ENCODE results near the gene PDAP1. TPM values are rescaled to one million over a fixed set of nuclear protein-coding genes. Genes with fewer than 3 reads are reported as not detected.
"Not testable (repeated sequence)": the region's sequence is repeated elsewhere in the genome, so short reads cannot be mapped to it uniquely, and the experiment has no call there.

The PDAP1 gene
- total RNA-seq, 1 donor from 2014 or later: 107 TPM

DNA sequence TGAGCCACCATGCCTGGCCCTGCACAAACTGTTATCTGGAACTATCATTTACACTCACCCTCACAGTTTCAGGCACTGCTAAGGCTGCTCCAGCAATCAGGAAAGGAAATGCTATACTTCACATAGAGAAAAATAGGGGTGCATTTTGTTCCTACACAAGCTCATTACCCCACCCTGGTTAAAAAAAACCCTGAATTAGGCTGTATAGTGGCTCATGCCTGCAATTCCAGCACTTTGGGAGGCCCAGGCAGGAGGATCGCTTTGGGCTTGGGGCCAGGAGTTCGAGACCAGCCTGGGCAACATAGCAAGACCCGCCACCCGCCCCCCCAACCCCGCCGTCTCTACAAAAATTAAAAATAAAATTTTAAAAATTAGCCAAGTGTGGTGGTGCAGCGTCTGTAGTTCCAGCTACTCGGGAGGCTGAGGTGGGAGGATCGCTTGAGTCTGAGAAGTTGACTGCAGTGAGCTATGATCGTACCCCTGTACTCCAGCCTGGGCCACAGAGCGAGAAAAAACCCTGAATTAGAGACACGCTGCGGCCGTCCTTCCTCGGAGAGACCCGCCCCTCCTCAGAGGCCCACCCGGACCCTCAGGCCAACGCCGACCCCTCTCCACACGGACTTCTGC is 29.7 kb upstream of the PDAP1 start:
- TF ChIP-seq, protein P1, sequence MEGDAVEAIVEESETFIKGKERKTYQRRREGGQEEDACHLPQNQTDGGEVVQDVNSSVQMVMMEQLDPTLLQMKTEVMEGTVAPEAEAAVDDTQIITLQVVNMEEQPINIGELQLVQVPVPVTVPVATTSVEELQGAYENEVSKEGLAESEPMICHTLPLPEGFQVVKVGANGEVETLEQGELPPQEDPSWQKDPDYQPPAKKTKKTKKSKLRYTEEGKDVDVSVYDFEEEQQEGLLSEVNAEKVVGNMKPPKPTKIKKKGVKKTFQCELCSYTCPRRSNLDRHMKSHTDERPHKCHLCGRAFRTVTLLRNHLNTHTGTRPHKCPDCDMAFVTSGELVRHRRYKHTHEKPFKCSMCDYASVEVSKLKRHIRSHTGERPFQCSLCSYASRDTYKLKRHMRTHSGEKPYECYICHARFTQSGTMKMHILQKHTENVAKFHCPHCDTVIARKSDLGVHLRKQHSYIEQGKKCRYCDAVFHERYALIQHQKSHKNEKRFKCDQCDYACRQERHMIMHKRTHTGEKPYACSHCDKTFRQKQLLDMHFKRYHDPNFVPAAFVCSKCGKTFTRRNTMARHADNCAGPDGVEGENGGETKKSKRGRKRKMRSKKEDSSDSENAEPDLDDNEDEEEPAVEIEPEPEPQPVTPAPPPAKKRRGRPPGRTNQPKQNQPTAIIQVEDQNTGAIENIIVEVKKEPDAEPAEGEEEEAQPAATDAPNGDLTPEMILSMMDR (IDR thresholded peaks at IDR 0.05; ENCODE audit: unreplicated experiment): no peak
- DNase-seq (ENCODE audit: low spot score): no peak
- peaks cover 4% of the 10 kb centered on the region for H3K27me3 Mint-ChIP-seq (ENCODE audit: unreplicated experiment)
- peak overlapping the region; percentile 98 for H3K4me3 Mint-ChIP-seq (ENCODE audit: unreplicated experiment)
- H3K27ac Mint-ChIP-seq (ENCODE audit: unreplicated experiment): peak overlapping the region; percentile 72
- peaks cover 24% of the 10 kb centered on the region for H3K36me3 Mint-ChIP-seq (ENCODE audit: low read depth, unreplicated experiment)
- H3K9me3 Mint-ChIP-seq (ENCODE audit: unreplicated experiment): no peaks in the 10 kb centered on the region
- peaks cover 17% of the 10 kb centered on the region for H3K4me1 Mint-ChIP-seq (ENCODE audit: unreplicated experiment)

DNA sequence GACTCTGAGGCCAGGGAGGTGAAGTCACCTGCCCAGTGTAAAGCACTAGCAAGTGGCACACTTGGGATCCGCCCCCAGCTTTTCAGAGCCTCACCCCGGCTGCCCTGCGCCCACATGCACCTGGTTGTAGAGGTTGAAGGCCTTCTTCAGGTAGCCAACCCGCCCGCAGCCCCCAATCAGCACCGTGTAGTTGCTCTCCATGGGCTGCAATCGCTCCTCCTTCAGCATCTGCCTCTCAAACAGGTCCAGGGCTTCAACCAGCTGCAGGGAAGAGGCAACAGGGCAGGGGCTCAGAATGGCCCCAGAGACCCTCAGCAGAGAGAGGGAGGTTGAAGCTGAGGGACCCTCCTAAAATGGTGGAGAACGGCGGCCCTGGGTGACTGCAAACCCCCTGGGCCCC is 24.8 kb upstream of the PDAP1 start:
- H3K4me1 Mint-ChIP-seq (ENCODE audit: unreplicated experiment): peaks cover 3% of the 10 kb centered on the region
- H3K9me3 Mint-ChIP-seq (ENCODE audit: unreplicated experiment): no peaks in the 10 kb centered on the region
- H3K4me3 Mint-ChIP-seq (ENCODE audit: unreplicated experiment): peak overlapping the region; percentile 59
- no peak for DNase-seq (ENCODE audit: low spot score)
- peaks cover 22% of the 10 kb centered on the region for H3K36me3 Mint-ChIP-seq (ENCODE audit: low read depth, unreplicated experiment)
- H3K27me3 Mint-ChIP-seq (ENCODE audit: unreplicated experiment): peaks cover 1% of the 10 kb centered on the region
- no peak overlapping the region for H3K27ac Mint-ChIP-seq (ENCODE audit: unreplicated experiment)
- TF ChIP-seq, protein P1 (IDR thresholded peaks at IDR 0.05; ENCODE audit: unreplicated experiment): no peak

DNA sequence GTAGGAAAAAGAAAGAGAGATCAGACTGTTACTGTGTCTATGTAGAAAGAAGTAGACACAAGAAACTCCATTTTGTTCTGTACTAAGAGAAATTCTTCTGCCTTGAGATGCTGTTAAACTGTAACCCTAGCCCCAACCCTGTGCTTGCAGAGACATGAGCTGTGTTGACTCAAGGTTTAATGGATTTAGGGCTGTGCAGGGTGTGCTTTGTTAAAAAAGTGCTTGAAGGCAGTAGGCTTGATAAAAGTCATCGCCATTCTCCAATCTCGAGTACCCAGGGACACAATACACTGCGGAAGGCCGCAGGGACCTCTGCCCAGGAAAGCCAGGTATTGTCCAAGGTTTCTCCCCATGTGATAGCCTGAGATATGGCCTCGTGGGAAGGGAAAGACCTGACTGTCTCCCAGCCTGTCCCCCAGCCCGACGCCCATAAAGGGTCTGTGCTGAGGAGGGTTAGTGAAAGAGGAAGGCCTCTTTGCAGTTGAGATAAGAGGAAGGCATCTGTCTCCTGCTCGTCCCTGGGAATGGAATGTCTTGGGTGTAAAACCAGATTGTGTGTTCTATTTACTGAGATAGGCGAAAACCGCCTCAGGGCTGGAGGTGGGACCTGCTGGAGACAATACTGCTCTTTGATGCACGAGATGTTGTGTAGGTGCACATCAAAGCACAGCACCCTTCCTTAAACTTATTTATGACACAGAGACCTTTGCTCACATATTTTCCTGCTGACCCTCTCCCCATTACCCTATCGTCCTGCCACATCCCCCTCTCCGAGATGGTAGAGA is 23.6 kb upstream of the PDAP1 start:
- peaks cover 26% of the 10 kb centered on the region for H3K36me3 Mint-ChIP-seq (ENCODE audit: low read depth, unreplicated experiment)
- H3K27ac Mint-ChIP-seq (ENCODE audit: unreplicated experiment); H3K4me3 Mint-ChIP-seq (ENCODE audit: unreplicated experiment); H3K9me3 Mint-ChIP-seq (ENCODE audit: unreplicated experiment); DNase-seq (ENCODE audit: low spot score); H3K27me3 Mint-ChIP-seq (ENCODE audit: unreplicated experiment); H3K4me1 Mint-ChIP-seq (ENCODE audit: unreplicated experiment): not testable (repeated sequence)

DNA sequence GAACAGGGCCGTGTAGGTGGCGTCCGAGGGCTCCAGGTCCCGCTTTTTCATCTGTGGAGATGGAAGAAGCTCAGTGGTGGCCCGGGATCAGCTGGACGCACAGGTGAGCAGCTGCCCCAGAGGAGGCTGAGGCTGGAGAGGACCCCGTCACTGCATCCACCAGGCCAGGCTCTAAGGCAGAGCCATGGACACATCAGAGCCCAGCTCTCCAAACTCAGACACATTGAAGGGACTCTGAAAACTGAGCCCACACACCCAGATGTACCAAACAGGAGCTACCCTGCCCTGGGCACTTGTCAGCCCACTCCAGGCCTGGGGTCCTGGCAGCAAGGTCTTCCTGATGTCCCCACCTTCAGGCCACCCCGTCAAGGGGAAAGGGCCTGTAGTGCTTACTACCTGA is 21.4 kb upstream of the PDAP1 start:
- H3K4me3 Mint-ChIP-seq (ENCODE audit: unreplicated experiment): no peak overlapping the region
- H3K36me3 Mint-ChIP-seq (ENCODE audit: low read depth, unreplicated experiment): peaks cover 26% of the 10 kb centered on the region
- no peak for DNase-seq (ENCODE audit: low spot score)
- no peaks in the 10 kb centered on the region for H3K9me3 Mint-ChIP-seq (ENCODE audit: unreplicated experiment)
- H3K4me1 Mint-ChIP-seq (ENCODE audit: unreplicated experiment): no peaks in the 10 kb centered on the region
- TF ChIP-seq, protein P1 (IDR thresholded peaks at IDR 0.05; ENCODE audit: unreplicated experiment): no peak
- H3K27ac Mint-ChIP-seq (ENCODE audit: unreplicated experiment): no peak overlapping the region
- peaks cover 1% of the 10 kb centered on the region for H3K27me3 Mint-ChIP-seq (ENCODE audit: unreplicated experiment)

DNA sequence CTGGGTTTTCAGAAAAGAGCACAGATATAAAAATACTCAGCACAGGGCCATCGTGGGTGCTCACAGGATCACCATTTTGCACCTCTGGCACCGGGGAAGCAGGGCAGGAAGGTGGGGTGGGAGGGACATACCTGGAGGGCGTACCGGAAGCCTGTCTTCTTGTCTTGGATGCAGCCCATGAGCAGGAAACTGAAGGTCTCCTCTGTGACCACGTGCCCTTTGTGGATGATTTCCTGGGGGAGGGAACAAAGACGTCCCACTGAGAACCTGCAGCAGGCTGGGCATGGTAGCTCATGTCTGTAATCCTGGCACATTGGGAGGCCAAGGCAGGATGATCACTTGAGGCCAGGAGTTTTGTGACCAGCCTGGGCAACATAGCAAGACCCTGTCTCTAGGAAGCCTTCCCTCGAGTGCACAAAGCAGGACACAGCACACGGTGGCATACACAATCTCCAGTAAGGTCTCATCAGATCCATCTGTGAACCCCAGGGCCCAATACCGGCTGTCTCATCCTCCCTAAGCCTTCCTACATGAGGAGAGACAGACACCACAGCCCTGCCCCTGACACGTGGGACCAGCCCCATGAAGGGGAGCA is 20.7 kb upstream of the PDAP1 start:
- DNase-seq (ENCODE audit: low spot score): no peak
- H3K4me3 Mint-ChIP-seq (ENCODE audit: unreplicated experiment): no peak overlapping the region
- H3K4me1 Mint-ChIP-seq (ENCODE audit: unreplicated experiment): no peaks in the 10 kb centered on the region
- TF ChIP-seq, protein P1 (IDR thresholded peaks at IDR 0.05; ENCODE audit: unreplicated experiment): no peak
- H3K36me3 Mint-ChIP-seq (ENCODE audit: low read depth, unreplicated experiment): peaks cover 32% of the 10 kb centered on the region
- H3K27me3 Mint-ChIP-seq (ENCODE audit: unreplicated experiment): peaks cover 1% of the 10 kb centered on the region
- no peak overlapping the region for H3K27ac Mint-ChIP-seq (ENCODE audit: unreplicated experiment)
- H3K9me3 Mint-ChIP-seq (ENCODE audit: unreplicated experiment): no peaks in the 10 kb centered on the region

Measured in endothelial cell (in vitro differentiated cells).